Neural progenitor cell (in vitro differentiated cells): ENCODE results near the gene SHISAL2A. TPM values are rescaled to one million over a fixed set of nuclear protein-coding genes. Genes with fewer than 3 reads are reported as not detected.

Source experiments
- DNase-seq: peaks from one replicate; pipeline ENCODE4 v3.0.0-alpha.2; 2016; ENCODE audit warnings: low spot score
- H2AFZ ChIP-seq: fragments of 200-600 bp; sonication (generic); replicated peaks from 2 replicates; pipeline ENCODE4 v1.6.1; 2016; ENCODE audit warnings: antibody characterized with exemption
- H3F3A ChIP-seq: fragments of 200-600 bp; sonication (generic); 2 replicates; pipeline ENCODE4 v1.6.1; 2016; ENCODE audit warnings: antibody characterized with exemption, low read depth
- H3K27ac ChIP-seq: fragments of 200-600 bp; sonication (generic); 2 replicates; pipeline ENCODE4 v1.5.1; 2016; ENCODE audit warnings: mild to moderate bottlenecking
- H3K27me3 ChIP-seq: fragments of 200-600 bp; sonication (generic); 2 replicates; pipeline ENCODE4 v1.6.1; 2016; ENCODE audit warnings: mild to moderate bottlenecking, moderate library complexity
- H3K36me3 ChIP-seq: fragments of 200-600 bp; sonication (generic); 2 replicates; pipeline ENCODE4 v1.5.1; 2016
- H3K4me1 ChIP-seq: fragments of 200-600 bp; sonication (generic); 2 replicates; pipeline ENCODE4 v1.6.1; 2016; ENCODE audit warnings: mixed run types
- H3K4me2 ChIP-seq: fragments of 200-600 bp; sonication (generic); 2 replicates; pipeline ENCODE4 v1.6.1; 2016
- H3K4me3 ChIP-seq: fragments of 200-600 bp; sonication (generic); 2 replicates; pipeline ENCODE4 v1.5.1; 2016
- H3K79me2 ChIP-seq: fragments of 200-600 bp; sonication (generic); 2 replicates; pipeline ENCODE4 v1.6.1; 2016; ENCODE audit warnings: low read depth
- H3K9ac ChIP-seq: fragments of 200-600 bp; sonication (generic); 2 replicates; pipeline ENCODE4 v1.6.1; 2016
- H3K9me3 ChIP-seq: fragments of 200-600 bp; sonication (generic); 2 replicates; pipeline ENCODE4 v1.5.1; 2016; ENCODE audit warnings: low read depth
- H4K20me1 ChIP-seq: fragments of 200-600 bp; sonication (generic); 2 replicates; pipeline ENCODE4 v1.6.1; 2016; ENCODE audit warnings: low read depth
- H3K27ac Mint-ChIP-seq: 3 replicates; pipeline ENCODE4 v1.8.0; 2021; ENCODE audit warnings: mixed read lengths
- H3K27me3 Mint-ChIP-seq: 2 replicates; pipeline ENCODE4 v1.8.0; 2022; ENCODE audit warnings: low read depth, mild to moderate bottlenecking, inconsistent platforms, moderate library complexity, mixed read lengths; ENCODE audit not compliant: insufficient read depth
- H3K36me3 Mint-ChIP-seq: 3 replicates; pipeline ENCODE4 v1.8.0; 2021; ENCODE audit warnings: mixed read lengths
- H3K4me1 Mint-ChIP-seq: 3 replicates; pipeline ENCODE4 v1.8.0; 2021; ENCODE audit warnings: mixed read lengths
- H3K4me3 Mint-ChIP-seq: 3 replicates; pipeline ENCODE4 v1.8.0; 2021; ENCODE audit warnings: mild to moderate bottlenecking, moderate library complexity, mixed read lengths
- H3K9me3 Mint-ChIP-seq: 3 replicates; pipeline ENCODE4 v1.8.0; 2020; ENCODE audit warnings: mixed read lengths
- CTCF ChIP-seq: fragments of 200-600 bp; sonication (generic); IDR thresholded peaks from 2 replicates; pipeline ENCODE4 v1.5.1; 2017; ENCODE audit warnings: antibody characterized with exemption, mild to moderate bottlenecking
- EZH2 ChIP-seq: fragments of 200-600 bp; sonication (generic); IDR thresholded peaks from 2 replicates; pipeline ENCODE4 v1.6.1; 2017; ENCODE audit warnings: antibody characterized with exemption, mild to moderate bottlenecking, moderate library complexity
- EZH2phosphoT487 ChIP-seq: fragments of 200-600 bp; sonication (generic); IDR thresholded peaks from 2 replicates; pipeline ENCODE4 v1.6.1; 2017; ENCODE audit warnings: antibody characterized with exemption
- total RNA-seq: library from RNA; depleted of rRNA; stranded (reverse); fragments of >200 nt; gene quantifications from 2 replicates; pipeline ENCODE4 v1.2.3, GENCODE V29; 2015; ENCODE audit warnings: low replicate concordance

Gene SHISAL2A
- total RNA-seq, 1 donor from 2014 or later, result 0.11 TPM

- Histone ChIP-seq H3K9ac (no peak overlapping the region), H3F3A (peaks cover 54% of the 10 kb centered on the region), H4K20me1 (no peaks in the 10 kb centered on the region), H3K27ac (no peak overlapping the region), H3K27me3 (no peaks in the 10 kb centered on the region), H3K4me1 (peaks cover 23% of the 10 kb centered on the region), H3K79me2 (no peaks in the 10 kb centered on the region), H3K4me2 (peak overlapping the region; percentile 63), H2AFZ (peak overlapping the region; percentile 53), H3K9me3 (no peaks in the 10 kb centered on the region), H3K36me3 (no peaks in the 10 kb centered on the region), H3K4me3 (no peak overlapping the region)
- TF ChIP-seq EZH2phosphoT487 (no peak), EZH2 (no peak), CTCF (no peak)
- H3K27me3 Mint-ChIP-seq, result peaks cover 7% of the 10 kb centered on the region
- H3K9me3 Mint-ChIP-seq, result no peaks in the 10 kb centered on the region
- no peak for DNase-seq
- H3K27ac Mint-ChIP-seq, result peak overlapping the region; percentile 99
- H3K4me1 Mint-ChIP-seq, result peaks cover 66% of the 10 kb centered on the region
- no peaks in the 10 kb centered on the region for H3K36me3 Mint-ChIP-seq
- peak overlapping the region; percentile 4 for H3K4me3 Mint-ChIP-seq
Measured at GRCh38 chr1:52663716-52664115, 30.7 kb downstream of the SHISAL2A start.

GRCh38 chr1:52665006-52665941 lies 32.3 kb downstream of the SHISAL2A start:
- Histone ChIP-seq H3K9me3 (no peaks in the 10 kb centered on the region), H3K36me3 (no peaks in the 10 kb centered on the region), H2AFZ (no peak overlapping the region), H3K4me3 (no peak overlapping the region), H3K27me3 (no peaks in the 10 kb centered on the region), H4K20me1 (no peaks in the 10 kb centered on the region), H3K4me1 (peaks cover 14% of the 10 kb centered on the region), H3F3A (peaks cover 38% of the 10 kb centered on the region), H3K4me2 (no peak overlapping the region), H3K9ac (no peak overlapping the region), H3K27ac (no peak overlapping the region), H3K79me2 (no peaks in the 10 kb centered on the region)
- H3K9me3 Mint-ChIP-seq, result no peaks in the 10 kb centered on the region
- TF ChIP-seq EZH2phosphoT487, result no peak
- no peak for TF ChIP-seq CTCF
- no peak for TF ChIP-seq EZH2
- peaks cover 7% of the 10 kb centered on the region for H3K27me3 Mint-ChIP-seq
- peaks cover 54% of the 10 kb centered on the region for H3K4me1 Mint-ChIP-seq
- H3K36me3 Mint-ChIP-seq, result no peaks in the 10 kb centered on the region
- peak overlapping the region; percentile 13 for H3K4me3 Mint-ChIP-seq
- H3K27ac Mint-ChIP-seq, result peak overlapping the region; percentile 74
- DNase-seq, result no peak

- Histone ChIP-seq H3K4me3 (no peak overlapping the region), H3K4me1 (peaks cover 7% of the 10 kb centered on the region), H4K20me1 (no peaks in the 10 kb centered on the region), H3K27me3 (no peaks in the 10 kb centered on the region), H3K9me3 (no peaks in the 10 kb centered on the region), H3K27ac (no peak overlapping the region), H3K9ac (no peak overlapping the region), H3K36me3 (no peaks in the 10 kb centered on the region), H3K4me2 (no peak overlapping the region), H3F3A (peaks cover 20% of the 10 kb centered on the region), H3K79me2 (no peaks in the 10 kb centered on the region), H2AFZ (no peak overlapping the region)
- no peak overlapping the region for H3K4me3 Mint-ChIP-seq
- H3K36me3 Mint-ChIP-seq, result no peaks in the 10 kb centered on the region
- no peaks in the 10 kb centered on the region for H3K9me3 Mint-ChIP-seq
- no peak for DNase-seq
- TF ChIP-seq CTCF (no peak), EZH2phosphoT487 (no peak), EZH2 (no peak)
- H3K27me3 Mint-ChIP-seq, result peaks cover 5% of the 10 kb centered on the region
- no peak overlapping the region for H3K27ac Mint-ChIP-seq
- H3K4me1 Mint-ChIP-seq, result peaks cover 39% of the 10 kb centered on the region
Measured at GRCh38 chr1:52667290-52667689, 34.3 kb downstream of the SHISAL2A start.
